Measurements from ENCODE around the gene OOSP3. TPM values are rescaled to one million over a fixed set of nuclear protein-coding genes. Genes with fewer than 3 reads are reported as not detected.

The OOSP3 gene
- total RNA-seq, 4 donors from 2014 or later, result not detected

- H3K27ac ChIP-seq, result peak within 1 kb of the TSS in 3 of 4 donors; percentile 10 to 85 (median 78)
- H3K36me3 ChIP-seq, result no peaks in the 10 kb centered on the region
- no peak for DNase-seq (ENCODE audit: low spot score in 2 of 2)
- H3K4me3 ChIP-seq, result no peak within 1 kb of the TSS
- TF ChIP-seq POLR2A (IDR thresholded peaks at IDR 0.05), result no peak
- no peak for TF ChIP-seq EP300 (IDR thresholded peaks at IDR 0.05)
- TF ChIP-seq, protein P1, sequence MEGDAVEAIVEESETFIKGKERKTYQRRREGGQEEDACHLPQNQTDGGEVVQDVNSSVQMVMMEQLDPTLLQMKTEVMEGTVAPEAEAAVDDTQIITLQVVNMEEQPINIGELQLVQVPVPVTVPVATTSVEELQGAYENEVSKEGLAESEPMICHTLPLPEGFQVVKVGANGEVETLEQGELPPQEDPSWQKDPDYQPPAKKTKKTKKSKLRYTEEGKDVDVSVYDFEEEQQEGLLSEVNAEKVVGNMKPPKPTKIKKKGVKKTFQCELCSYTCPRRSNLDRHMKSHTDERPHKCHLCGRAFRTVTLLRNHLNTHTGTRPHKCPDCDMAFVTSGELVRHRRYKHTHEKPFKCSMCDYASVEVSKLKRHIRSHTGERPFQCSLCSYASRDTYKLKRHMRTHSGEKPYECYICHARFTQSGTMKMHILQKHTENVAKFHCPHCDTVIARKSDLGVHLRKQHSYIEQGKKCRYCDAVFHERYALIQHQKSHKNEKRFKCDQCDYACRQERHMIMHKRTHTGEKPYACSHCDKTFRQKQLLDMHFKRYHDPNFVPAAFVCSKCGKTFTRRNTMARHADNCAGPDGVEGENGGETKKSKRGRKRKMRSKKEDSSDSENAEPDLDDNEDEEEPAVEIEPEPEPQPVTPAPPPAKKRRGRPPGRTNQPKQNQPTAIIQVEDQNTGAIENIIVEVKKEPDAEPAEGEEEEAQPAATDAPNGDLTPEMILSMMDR (IDR thresholded peaks at IDR 0.05), result no peak
- peaks cover 0 to 7% (median 2%) of the 10 kb centered on the region in 4 donors for H3K9me3 ChIP-seq
- no peaks in the 10 kb centered on the region for H3K27me3 ChIP-seq
- WGBS, 2 donors, result 82 to 84% methylated on average over 3 of the region's 3 CpGs
- H3K4me1 ChIP-seq, result peaks cover 0 to 8% (median 0%) of the 10 kb centered on the region in 4 donors
These were observed 12.2 kb upstream of the OOSP3 start, which contains the start of gene TCN1 for GRCh38 chr11:59866397-59866796. TCN1 (minus strand) TSS chr11:59866487; CDS start chr11:59866470, 17 bp downstream.

DNA sequence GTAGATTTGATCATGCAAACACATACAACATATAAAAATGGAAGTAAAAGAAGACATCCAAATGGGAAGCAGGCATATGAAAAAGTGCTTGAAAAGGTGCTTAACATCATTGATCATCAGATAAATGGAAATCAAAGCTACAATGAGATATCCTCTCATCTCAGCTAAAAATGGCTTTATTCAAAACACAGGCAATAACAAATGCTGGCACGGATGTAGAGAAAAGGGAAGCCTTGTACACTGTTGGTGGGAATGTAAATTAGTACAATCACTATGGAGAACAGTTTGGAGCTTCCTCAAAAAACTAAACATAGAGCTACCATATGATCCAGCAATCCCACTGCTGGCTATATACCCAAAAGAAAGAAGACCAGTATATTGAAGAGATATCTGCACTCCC lies 11.7 kb upstream of the OOSP3 start:
- Histone ChIP-seq H3K9me3 (peaks cover 0 to 7% (median 2%) of the 10 kb centered on the region in 4 donors), H3K36me3 (no peaks in the 10 kb centered on the region), H3K27me3 (no peaks in the 10 kb centered on the region), H3K4me3 (no peak overlapping the region), H3K27ac (peak overlapping the region in 1 of 4 donors; percentile 85), H3K4me1 (peaks cover 0 to 8% (median 0%) of the 10 kb centered on the region in 4 donors)
- 30 to 81% methylated on average over 1 of the region's 1 CpG for WGBS, 2 donors
- TF ChIP-seq, protein P1 (IDR thresholded peaks at IDR 0.05), result no peak
- TF ChIP-seq EP300 (IDR thresholded peaks at IDR 0.05) (no peak), POLR2A (IDR thresholded peaks at IDR 0.05) (no peak)
- no peak for DNase-seq (ENCODE audit: low spot score in 2 of 2)

DNA sequence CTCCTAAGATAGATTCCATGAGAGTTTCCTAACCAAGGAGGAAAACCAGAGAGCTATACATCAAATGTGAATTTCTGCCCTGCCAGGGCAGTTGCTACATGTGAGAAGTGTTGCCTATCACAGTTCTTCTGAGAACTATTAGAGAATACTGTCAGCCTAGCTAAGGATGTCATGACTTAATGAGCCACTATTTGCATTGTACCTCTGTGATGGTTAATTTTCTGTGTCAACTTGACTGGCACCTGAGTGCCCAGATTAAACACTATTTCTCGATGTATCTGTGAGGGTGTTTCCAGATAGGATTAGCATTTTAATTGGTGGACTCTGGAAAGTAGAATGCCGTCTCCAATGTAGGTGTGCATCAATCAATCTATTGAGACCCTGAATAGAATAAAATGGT lies 10.6 kb upstream of the OOSP3 start:
- no peaks in the 10 kb centered on the region for H3K36me3 ChIP-seq
- DNase-seq (ENCODE audit: low spot score in 2 of 2), result no peak
- H3K27ac ChIP-seq, result no peak overlapping the region
- 91 to 93% methylated on average over 2 of the region's 2 CpGs for WGBS, 2 donors
- TF ChIP-seq POLR2A (IDR thresholded peaks at IDR 0.05) (no peak), EP300 (IDR thresholded peaks at IDR 0.05) (no peak)
- TF ChIP-seq, protein P1 (IDR thresholded peaks at IDR 0.05), result no peak
- H3K27me3 ChIP-seq, result no peaks in the 10 kb centered on the region
- no peak overlapping the region for H3K4me3 ChIP-seq
- H3K4me1 ChIP-seq, result peaks cover 0 to 8% (median 0%) of the 10 kb centered on the region in 4 donors
- peaks cover 0 to 7% (median 2%) of the 10 kb centered on the region in 4 donors for H3K9me3 ChIP-seq

DNA sequence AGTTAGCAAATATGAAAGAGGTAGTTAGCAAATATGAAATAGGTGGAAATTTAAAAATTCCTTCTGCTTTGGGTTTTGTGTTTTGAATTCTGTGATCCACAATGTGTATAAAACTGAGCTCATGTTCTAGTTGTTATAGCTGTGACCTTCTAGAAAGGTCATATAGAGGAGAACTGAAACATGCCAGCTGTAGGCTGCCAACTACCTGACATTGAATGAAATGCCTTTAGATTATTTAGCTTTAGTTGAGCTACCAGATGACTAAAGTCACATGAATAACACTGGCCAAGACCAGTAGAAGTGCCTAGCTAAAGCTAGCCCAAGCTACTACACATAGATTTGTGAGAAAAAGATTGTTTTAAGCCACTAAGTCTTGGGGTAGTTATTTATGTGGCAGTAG lies 6.5 kb upstream of the OOSP3 start:
- no peaks in the 10 kb centered on the region for H3K27me3 ChIP-seq
- H3K4me1 ChIP-seq, result no peaks in the 10 kb centered on the region
- H3K9me3 ChIP-seq, result peaks cover 0 to 7% (median 2%) of the 10 kb centered on the region in 4 donors
- no peak for DNase-seq (ENCODE audit: low spot score in 2 of 2)
- H3K27ac ChIP-seq, result no peak overlapping the region
- H3K36me3 ChIP-seq, result no peaks in the 10 kb centered on the region
- TF ChIP-seq POLR2A (IDR thresholded peaks at IDR 0.05) (no peak), EP300 (IDR thresholded peaks at IDR 0.05) (no peak)
- TF ChIP-seq, protein P1 (IDR thresholded peaks at IDR 0.05), result no peak
- H3K4me3 ChIP-seq, result no peak overlapping the region

DNA sequence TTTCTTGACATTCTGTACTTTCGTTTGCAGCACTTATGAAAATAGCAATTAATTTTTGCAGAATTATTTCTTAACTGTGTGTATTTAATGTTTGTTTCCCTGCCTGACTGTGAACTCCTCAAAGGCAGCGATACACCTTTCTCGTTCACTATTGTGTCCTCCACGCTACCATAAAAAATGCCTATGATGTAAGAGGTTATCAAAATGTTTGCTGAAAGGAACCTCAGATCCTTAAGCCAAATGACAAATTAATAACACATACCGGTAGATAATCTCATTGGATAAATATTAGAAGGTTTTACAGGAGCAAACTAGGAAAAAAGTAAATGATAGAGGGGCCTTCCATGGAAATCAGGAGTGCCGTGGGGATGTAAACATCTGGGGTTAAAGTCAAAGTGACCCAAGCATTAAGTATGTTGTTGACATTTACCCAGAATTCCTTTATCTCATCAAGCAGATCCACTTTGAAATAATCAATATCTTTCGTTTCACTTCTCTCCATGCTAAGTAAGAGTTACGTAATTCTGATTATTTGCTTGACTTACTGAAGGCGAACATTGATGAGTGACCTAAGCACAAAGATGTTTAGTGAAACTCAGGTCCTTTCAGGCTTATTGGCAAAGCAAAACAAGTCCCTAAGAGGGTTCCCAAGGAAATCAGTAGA lies 2.6 kb upstream of the OOSP3 start:
- Histone ChIP-seq H3K9me3 (peaks cover 0 to under 1% (median 0%) of the 10 kb centered on the region in 4 donors), H3K36me3 (no peaks in the 10 kb centered on the region), H3K4me3 (no peak overlapping the region), H3K27ac (no peak overlapping the region), H3K4me1 (no peaks in the 10 kb centered on the region), H3K27me3 (no peaks in the 10 kb centered on the region)
- TF ChIP-seq EP300 (IDR thresholded peaks at IDR 0.05) (no peak), POLR2A (IDR thresholded peaks at IDR 0.05) (no peak)
- TF ChIP-seq, protein P1 (IDR thresholded peaks at IDR 0.05), result no peak
- no peak for DNase-seq (ENCODE audit: low spot score in 2 of 2)
- WGBS, 2 donors, result 88 to 89% methylated on average over 9 of the region's 9 CpGs

Measured in tibial nerve (tissue), 4 donors.